ENCODE measurements around the gene SEMA4F.

The SEMA4F gene

DNA sequence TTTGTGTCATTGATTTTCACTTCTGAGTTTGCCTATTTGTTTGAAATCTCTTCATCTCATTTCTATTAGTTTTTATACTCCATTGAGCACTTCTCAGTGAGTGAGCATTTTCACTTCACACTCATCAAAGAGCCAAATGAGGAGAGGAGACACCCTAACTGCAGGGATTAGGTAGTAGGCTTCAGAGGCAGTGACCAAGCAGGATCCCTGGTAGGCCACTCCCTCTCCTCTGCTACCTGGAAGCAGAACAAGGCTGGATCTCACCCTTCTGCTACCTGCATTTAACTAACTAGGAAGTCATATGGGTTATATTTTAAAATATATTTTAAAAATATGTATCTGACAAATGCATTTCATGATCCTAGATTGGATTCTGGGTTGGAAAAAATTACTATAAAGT, 52.7 kb downstream of the SEMA4F start:
- FAIRE-seq (no peak), DNase-seq (ENCODE audit: low spot score) (no peak)

DNA sequence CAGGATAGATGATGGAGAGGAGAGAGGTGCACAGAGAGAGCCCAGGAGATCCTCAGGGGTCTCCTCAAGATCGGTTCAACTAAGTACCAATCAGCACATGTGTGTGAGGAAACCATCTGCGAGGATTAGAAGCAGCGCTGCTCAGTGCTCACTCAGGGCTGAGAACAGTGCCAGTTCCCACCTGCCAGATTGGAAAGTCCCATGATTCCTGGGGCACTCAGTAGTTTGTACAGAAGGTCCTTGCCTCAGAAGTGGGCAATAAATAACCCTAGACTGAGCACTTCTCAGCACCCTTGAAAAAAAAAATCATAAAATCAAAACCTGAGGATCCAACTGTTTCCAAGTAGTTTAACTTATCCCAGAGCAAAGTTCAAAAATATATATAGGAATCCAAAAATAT, 53.8 kb downstream of the SEMA4F start:
- DNase-seq (ENCODE audit: low spot score), result no peak
- FAIRE-seq, result no peak

DNA sequence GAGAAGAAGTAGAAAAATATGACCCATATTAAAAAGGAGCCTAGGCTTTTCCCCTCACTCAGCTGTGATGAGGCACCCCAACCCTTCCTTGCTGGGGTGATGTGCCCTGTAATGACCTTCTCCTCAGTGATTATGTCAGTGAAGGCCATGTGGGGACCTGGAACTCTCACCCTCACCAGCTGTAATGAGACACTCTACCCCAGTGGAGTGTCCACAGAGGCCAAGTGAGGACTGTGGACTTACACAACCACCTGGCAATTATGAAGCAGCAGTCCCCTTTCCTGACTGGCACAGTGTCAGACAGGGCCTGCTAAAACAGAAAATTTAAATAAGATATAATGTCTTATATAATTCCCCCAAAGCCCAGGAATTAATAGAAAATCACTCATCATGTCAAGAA, 54.2 kb downstream of the SEMA4F start:
- FAIRE-seq (no peak), DNase-seq (ENCODE audit: low spot score) (no peak)

DNA sequence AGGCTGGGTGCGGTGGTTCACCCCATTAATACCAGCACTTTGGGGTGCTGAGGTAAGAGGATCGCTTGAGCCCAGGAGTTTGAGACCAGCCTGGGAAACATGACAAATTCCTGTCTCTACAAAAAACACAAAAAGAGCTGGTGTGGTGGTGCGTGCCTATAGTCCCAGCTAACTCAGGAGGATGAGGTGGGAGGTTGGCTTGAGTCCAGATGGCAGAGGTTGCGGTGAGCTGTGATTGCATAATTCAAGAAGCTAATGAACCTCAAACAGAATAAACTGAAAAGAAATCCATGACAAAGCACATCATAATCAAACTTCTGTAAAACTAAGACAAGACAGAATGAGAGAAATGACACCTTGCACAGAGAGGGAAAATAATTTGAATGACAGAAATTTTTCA, 54.8 kb downstream of the SEMA4F start:
- FAIRE-seq, result no peak

DNA sequence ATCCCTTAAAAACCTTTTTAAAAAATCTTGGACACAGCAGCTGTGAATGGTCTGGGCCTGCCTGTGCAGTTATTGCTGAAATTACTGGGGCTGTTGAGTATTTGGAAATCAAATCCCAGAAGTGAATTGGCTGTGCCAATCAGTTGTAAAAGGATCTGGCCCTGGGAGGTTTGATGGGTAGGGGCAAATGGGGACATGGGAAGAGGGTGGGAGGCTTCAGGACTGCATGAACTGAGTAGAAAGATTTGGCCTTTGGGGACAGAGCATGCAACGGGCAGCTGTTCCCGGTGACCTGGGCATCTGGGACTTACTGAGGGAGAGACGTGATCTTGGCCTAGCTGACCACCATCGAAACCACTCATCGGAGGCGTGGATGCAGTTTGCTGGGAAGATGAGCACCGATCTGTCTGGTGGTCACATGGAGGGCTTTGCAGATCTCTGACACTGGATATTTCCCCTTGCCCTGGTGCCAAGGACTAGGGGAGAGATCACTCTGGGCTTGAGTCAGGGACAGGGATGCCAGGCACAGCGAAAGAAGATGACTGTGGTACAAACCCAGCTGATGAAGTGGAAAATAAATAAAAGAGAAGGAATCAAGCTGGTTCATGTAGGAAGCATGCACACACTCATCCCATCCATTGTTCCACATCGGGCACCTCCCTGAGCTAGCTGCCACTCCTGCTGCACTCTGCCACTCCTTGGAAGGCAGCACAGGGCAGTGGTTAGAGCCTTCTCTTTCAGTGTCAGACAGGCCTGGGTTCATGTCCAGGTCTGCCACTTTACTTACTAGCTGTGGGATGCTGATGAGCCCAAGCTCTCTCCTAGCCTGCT, 58.4 kb downstream of the SEMA4F start:
- FAIRE-seq (no peak), DNase-seq (ENCODE audit: low spot score) (no peak)

More for the DNA sequence above, 54.8 kb downstream of the SEMA4F start:
- no peak for DNase-seq (ENCODE audit: low spot score)

DNA sequence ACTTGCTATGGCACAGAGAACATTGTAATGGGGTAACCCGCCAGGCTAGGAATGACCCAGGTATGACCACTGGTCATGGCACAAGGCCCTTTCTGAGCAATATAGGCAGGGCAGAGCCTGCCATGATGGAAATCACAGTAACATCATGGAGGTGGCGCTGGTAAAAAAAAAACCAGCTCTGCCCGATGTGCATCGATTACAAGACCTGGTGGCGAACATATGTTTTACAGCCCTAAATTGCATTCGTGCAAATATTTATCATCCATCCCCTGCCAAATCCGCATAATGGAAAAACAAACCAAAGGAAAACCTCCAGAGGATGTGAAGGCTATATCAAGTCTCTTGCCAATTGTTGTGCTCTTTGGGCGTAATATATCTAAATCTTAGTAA, 60.6 kb downstream of the SEMA4F start:
- peak; percentile 26 for DNase-seq (ENCODE audit: low spot score)
- FAIRE-seq, result no peak

DNA sequence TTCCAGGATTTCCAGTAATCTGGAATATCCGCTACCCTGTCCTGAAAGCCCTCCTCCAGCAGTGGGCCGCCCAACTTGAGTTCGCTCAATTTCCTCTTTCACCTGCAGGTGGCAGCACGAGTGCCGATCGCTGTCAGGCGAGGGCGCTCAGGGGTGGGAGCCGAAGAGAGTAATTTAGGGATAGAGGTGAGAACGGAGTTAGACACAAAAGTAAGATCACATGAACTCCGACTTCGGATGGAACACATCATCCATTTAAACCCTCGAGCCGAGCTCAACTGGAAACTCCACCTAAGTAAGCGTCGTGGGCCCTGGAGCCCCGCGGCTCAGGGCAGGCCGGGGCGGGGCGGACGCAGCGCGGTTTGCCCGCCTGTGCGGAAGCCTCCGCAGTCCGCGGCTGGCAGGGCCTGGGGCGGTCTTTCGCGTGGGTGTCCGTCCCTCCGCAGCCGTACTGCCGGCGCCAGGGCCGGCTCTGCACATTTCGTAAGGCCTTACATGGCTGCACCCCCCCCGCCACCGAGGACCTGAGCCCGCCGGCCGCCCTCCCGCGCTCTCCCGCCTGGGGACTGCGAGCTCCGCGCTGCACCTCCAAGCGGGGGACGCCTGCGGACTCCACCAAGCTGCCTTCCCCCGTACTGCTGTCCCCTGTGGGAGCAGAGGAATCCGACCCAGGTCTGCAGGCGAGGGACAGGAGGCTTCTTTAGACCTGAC, 61.2 kb downstream of the SEMA4F start:
- FAIRE-seq (peak; percentile 35), DNase-seq (ENCODE audit: low spot score) (peak; percentile 94)

DNA sequence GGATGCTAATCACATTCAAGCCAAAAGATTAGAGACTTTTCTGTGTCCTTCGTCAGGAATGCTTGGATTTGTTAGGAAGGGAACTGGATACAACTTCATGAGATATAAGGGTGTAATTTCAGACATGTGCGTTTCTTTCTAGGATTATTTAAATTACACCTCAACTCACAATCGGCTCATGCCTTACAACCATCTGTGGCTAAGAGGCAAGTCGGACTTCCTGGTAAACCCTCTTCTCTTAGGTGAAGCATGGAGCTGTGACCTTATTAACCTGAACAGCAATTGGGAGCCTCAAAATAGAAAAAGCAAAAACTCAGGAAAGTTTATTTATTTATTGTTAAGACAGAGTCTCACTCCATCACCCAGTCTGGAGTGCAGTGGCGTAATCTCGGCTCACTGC, 61.8 kb downstream of the SEMA4F start:
- FAIRE-seq, result no peak

DNA sequence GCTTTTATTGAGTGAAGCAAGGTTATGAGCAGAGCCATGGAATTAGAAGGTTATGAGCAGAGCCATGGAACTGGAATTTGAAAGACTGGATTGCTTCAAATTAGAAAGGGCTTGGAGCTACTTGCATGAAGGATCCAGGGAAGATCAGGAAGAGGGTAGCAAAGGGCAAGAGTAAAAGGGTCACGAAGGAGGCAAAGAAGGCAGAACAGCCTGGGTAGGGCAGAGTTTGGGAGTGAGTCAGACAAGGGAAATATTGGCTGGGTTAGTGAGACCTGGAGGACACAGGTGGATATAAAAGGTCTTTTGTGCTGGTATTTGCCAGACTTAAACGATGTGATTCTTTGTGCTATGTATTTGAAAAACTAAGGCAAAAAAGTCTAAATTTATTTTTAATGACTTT, 65.0 kb downstream of the SEMA4F start:
- FAIRE-seq, result no peak
- no peak for DNase-seq (ENCODE audit: low spot score)

More for the DNA sequence above, 61.8 kb downstream of the SEMA4F start:
- no peak for DNase-seq (ENCODE audit: low spot score)

DNA sequence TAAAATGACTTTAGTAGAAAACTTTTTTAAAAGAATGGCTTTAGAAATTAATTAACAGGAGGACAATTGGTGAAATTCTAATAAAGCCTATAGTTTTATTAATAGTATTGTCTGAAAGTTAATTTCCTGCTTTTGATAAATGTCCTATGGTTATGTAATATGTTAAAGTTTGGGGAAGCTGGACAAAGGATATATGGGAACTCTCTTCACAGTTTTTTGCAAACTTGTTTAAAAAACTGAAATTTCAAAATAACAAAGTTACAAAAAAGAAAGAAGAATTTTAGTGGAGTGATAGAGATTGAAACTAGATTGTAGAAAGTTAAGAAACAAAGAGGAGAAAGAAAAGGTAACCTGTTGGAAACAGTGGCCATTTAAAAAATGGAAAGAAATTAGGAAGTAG, 67.3 kb downstream of the SEMA4F start:
- no peak for DNase-seq (ENCODE audit: low spot score)
- FAIRE-seq, result no peak

DNA sequence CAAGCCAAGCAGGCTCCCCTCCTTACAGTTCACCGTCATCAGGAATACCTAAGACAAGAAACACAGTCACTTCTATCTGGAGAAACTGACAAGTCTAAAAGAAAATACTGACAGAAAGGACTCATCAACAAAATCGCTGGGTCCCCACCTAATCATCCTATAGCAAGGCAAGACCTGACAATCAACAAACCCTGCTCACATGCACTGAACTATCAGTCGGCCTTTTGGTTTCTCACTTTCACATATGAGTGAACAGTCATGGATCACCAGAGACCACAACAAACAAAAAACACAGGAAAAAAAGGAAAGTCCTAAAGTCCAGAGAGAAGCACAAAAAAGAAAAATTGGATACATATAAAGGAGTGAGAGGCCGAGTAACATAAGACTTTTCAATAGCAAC, 70.4 kb downstream of the SEMA4F start:
- DNase-seq (ENCODE audit: low spot score) (no peak), FAIRE-seq (no peak)

DNA sequence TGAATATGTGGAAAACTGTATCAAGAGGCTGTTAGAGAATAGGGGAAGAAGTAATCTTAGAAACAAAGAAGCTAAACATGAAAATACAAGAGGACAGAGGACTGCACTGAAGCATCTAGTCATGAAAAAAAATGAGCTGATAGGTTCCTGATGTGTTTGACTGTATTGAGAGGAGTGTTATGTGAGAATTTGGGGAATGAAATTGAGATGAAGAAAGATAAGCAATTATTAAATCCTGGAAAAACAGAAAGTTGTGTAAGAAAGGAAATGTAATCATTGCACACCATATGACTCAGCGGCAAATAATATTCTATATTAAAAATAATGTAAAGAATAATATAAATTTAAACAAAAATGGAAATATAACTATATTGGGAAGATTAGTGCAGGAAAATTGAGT, 71.2 kb downstream of the SEMA4F start:
- DNase-seq (ENCODE audit: low spot score) (no peak), FAIRE-seq (no peak)

DNA sequence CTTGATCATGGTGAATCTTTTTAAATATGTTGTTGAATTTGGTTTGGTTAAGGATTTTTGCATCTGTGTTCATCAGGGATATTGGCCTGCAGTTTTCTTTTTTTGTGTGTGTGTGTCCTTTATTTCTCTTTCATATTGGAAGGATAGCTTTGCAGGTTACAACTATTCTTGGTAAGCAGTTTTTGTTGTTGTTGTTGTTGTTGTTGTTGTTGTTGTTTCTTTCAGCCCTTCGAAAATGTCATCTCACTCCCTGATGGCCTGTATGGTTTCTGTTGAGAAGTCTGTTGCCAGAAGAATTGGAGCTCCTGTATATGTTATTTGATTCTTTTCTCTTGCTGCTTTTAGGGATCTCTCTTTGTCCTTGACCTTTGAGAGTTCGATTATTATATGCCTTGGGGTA, 74.8 kb downstream of the SEMA4F start:
- DNase-seq (ENCODE audit: low spot score) (no peak), FAIRE-seq (no peak)

DNA sequence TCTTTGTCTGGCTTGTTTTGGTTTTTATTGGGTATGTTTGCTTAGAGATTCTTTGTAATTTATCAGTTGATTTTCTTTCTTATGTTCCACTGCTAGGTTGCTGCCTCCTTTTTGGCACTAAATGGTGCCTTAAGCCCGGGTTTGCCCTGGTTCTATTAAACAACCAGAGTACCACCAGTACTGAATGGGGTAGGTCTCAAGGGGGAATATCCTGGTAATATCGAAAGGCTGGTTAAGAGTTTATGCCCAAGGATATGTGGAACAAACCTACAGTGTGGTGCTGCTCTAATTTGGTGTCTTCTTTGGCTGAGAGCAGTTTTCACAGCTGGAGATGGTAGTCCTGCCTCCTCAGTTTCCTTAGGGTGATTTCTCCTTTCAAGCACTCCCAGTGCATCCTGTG, 76.5 kb downstream of the SEMA4F start:
- DNase-seq (ENCODE audit: low spot score) (no peak), FAIRE-seq (peak; percentile 30)

Measured in urothelium cell line (cell line).